HG02970 (cell line): Measurements from ENCODE around the gene NELL2.

Experiments
- ATAC-seq: cut with Tn5 transposase; IDR thresholded peaks from one replicate; pipeline ENCODE4 v1.9.1; 2021; ENCODE audit warnings: mild to moderate bottlenecking, moderate library complexity, moderate number of reproducible peaks; ENCODE audit not compliant: unreplicated experiment, low FRiP score

The NELL2 gene

DNA sequence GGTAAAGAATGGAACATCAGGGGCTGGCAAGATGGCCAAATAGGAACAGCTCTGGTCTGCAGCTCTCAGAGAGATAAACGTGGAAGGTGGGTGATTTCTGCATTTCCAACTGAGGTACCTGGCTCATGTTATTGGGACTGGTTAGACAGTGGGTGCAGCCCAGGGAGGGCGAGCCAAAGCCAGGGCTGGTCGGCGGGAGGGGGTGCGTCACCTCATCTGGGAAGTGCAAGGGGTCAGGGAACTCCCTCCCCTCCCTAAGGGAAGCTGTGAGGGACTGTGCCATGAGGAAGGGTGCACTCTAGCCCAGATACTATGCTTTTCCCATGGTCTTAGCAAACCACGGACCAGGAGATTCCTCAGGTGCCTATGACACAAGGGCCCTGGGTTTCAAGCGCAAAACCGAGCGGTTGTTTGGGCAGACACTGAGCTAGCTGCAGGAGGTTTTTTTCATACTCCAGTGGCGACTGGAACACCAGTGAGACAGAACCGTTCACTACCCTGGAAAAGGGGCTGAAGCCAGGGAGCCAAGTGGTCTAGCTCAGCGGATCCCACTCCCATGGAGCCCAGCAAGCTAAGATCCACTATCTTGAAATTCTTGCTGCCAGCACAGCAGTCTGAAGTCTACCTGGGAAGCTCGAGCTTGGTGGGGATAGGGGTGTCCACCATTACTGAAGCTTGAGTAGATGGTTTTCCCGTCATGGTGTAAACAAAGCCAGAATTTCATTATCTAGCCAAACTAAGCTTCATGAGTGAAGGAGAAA lies 317.6 kb downstream of the NELL2 start:
- no peak for ATAC-seq

GRCh38 chr12:44555454-44555853 lies 320.7 kb downstream of the NELL2 start:
- no peak for ATAC-seq

GRCh38 chr12:44551631-44552030 lies 324.5 kb downstream of the NELL2 start:
- no peak for ATAC-seq

GRCh38 chr12:44550377-44550776 lies 325.7 kb downstream of the NELL2 start:
- ATAC-seq: no peak

GRCh38 chr12:44546060-44546459 lies 330.1 kb downstream of the NELL2 start:
- ATAC-seq: no peak

- ATAC-seq: peak; percentile 61
These were observed 332.1 kb downstream of the NELL2 start for GRCh38 chr12:44544018-44544417.

DNA sequence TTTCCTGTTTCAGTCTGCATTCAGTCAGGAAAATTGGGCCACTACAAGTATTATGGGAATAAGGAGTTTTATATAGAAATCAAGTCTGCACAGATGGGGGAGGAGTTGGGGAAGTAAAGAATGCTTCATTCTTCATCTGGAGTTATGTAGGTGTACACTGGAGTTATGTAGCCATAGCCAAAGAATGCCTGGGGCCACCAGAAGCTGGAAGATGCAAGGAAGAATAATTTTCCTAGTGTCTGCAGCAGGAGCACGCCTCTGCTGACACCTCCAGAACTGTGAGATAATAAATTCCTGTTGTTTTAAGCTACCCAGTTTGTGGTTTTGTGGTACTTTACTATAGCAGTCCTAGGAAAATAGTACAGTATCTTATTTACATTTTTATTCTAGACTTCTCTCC lies 333.4 kb downstream of the NELL2 start:
- no peak for ATAC-seq

DNA sequence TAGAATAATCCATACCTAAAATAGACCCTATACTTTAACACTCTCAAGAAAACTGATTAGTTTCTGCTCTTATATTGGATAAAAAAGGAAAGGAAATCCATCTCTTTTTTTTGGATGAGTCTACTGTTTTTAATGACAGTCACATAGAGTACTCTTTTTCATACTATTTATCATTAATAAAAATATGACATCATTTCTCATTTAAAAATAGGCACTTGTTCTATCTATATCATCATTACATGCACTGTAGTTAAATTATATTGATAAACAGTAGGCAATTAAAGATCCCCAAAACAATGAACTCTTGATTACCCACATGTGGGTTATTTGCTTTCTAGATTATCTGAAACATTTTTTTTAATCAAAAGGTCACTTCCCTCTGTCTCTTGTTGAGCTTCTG lies 338.8 kb downstream of the NELL2 start:
- ATAC-seq: no peak

- ATAC-seq: no peak
These were observed 343.2 kb downstream of the NELL2 start for GRCh38 chr12:44532940-44533339.

DNA sequence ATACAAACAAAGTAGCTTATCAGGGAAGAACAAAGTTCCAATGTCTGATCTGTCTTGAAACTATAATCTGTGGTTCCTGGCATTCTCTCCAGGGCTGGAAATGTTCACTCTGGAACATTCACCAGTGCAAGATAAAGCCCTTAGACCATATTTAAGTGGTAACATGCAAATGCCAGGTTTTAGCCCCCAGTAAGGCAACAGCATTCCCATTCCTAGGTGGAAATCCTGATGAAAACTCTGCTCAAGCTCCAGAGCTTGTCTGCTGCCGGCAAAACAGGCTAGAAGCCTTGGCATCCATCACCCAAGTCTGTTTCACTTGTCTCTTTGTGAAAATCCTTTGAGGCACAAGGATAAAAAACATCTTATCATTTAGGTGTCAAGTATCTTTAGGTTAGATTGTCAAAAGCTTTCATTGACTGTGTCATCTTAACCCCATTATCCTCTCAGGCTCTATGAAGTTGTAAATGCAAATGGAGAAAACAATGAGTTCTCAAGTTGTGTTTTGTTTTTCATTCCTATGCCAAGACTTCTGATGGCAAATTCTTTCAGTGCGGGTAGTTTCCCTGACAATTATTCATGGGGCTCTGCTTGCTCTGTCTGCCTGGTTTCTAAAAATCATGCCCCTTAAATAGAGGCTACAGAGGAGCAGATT lies 344.7 kb downstream of the NELL2 start:
- no peak for ATAC-seq

DNA sequence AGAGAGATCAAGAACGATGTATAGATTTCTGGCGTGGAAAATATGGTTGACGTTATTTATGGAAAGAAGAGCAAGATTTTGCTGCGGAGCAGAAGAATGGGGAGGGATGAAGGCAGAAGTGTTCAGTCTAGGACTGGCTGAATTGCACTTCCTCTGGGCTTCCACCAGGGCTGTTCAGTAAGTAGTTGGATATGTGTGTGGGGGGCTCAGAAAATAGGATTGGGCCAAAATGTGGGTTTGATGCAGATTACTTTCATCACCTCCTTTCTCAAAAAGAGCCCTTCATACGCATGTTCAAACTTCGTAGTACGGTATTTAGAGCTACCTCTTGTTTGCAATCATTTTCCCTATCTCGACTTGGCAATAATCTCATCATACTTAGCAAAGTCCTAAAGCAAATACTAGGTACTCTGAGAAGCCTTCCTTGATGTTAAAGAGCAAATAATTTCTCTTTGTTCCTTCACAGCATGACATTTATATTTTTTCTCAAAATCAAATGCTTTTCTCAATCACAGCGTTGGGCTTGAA lies 349.4 kb downstream of the NELL2 start:
- ATAC-seq: no peak

GRCh38 chr12:44525806-44526654 lies 350.1 kb downstream of the NELL2 start:
- no peak for ATAC-seq

DNA sequence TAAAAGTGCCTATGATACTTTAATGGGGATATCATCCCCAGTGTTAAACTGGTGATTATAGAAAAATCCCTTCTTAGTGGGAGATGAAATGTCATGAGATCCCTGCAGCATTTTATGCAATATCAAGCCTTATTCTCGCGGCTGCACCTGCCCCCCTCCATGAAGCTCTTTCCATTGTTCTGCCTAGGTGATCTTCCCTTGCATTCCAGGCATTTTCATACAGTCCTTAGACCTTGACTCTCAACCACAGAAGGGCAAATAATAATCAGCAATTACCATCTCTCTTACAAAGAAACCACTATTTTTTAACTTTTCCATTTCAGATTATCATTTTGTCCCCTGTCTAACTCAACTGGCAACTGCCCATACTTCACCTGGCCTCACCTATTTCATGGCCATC lies 352.3 kb downstream of the NELL2 start:
- ATAC-seq: no peak

GRCh38 chr12:44521702-44522101 lies 354.4 kb downstream of the NELL2 start:
- ATAC-seq: no peak

DNA sequence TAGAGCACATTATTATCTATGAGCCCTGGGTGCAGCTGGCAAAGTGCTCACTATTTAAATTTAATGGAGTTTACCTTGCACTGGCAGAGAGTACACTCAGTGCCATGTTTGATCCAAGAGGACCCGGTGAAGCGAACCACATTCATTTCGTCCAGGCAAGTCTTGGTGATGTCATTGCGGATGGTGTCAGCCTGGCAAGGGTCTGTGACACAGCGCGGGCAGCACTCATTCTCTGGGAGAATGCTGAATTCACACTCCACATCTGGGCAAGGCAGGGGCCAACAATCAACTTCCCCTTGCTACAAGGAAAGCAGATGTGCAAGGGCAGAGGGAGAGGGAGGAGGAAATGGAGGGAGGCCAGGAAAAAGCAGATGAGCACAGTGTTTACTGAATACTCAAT lies 356.2 kb downstream of the NELL2 start:
- no peak for ATAC-seq

DNA sequence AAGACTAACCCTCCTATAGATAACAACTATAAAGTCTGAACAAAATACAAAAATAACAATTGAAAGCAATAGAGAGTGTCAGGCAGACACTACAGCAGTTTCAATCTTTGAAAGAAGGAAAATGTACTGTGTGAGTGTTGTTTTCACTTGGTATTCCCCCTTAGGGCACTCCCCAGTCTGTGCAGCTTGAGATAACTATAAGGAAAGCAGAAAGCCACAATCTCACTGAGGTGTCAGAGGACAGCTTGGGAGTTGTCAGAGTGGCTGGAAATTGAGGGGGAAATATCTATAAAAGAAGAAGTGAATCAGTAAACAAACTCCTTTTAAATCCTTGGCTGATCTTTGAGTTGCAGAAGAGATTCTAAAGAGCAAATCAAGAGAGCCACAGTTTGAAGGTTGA lies 364.8 kb downstream of the NELL2 start:
- no peak for ATAC-seq

DNA sequence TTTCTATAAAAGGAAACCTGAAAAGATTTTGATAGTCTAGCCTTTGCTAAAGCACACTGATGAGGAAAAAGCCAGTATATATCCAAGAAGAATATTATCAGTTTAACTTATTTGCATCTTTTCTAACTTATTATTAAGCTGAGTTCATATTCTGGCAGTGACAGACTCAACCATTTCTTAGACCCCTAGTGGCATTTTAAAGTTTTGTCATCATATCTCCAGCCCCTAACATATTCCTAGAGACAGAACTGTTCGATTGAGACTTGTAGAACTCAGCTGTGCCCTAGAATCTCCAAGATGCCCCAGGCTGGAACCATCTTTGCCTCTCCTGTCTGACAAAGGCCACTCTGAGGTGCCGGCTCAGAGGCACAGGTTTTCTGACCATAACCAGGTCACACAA lies 365.6 kb downstream of the NELL2 start:
- ATAC-seq: no peak

DNA sequence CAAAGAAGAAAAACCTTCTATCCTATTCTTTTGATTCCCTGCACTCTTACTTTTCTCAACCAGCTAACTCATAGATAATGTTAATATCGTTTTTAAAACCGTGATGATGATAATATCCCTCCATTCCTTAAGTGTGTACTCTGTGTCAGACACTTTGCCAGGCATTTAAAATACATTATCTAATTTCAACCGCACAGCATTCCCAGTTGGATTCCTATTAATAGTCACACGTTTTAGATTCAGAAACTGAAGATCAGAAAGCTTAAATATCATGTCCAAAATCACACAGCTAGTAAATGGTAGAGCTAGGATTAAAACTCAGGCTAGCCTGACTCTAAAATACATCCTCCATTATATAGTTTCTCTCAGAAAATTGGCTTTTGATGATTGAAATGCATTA lies 366.0 kb downstream of the NELL2 start:
- no peak for ATAC-seq

- no peak for ATAC-seq
These were observed 366.6 kb downstream of the NELL2 start for GRCh38 chr12:44509471-44509870.

- no peak for ATAC-seq
These were observed 368.7 kb downstream of the NELL2 start for GRCh38 chr12:44507461-44507860.

GRCh38 chr12:44504799-44505198 lies 371.3 kb downstream of the NELL2 start:
- ATAC-seq: no peak
